Measurements from ENCODE around the gene EGFLAM. TPM values are rescaled to one million over a fixed set of nuclear protein-coding genes. Genes with fewer than 3 reads are reported as not detected.

EGFLAM gene
- total and polyA plus RNA-seq, 2 experiments from 2014 or later, result 0.24 to 1.9 TPM

DNA sequence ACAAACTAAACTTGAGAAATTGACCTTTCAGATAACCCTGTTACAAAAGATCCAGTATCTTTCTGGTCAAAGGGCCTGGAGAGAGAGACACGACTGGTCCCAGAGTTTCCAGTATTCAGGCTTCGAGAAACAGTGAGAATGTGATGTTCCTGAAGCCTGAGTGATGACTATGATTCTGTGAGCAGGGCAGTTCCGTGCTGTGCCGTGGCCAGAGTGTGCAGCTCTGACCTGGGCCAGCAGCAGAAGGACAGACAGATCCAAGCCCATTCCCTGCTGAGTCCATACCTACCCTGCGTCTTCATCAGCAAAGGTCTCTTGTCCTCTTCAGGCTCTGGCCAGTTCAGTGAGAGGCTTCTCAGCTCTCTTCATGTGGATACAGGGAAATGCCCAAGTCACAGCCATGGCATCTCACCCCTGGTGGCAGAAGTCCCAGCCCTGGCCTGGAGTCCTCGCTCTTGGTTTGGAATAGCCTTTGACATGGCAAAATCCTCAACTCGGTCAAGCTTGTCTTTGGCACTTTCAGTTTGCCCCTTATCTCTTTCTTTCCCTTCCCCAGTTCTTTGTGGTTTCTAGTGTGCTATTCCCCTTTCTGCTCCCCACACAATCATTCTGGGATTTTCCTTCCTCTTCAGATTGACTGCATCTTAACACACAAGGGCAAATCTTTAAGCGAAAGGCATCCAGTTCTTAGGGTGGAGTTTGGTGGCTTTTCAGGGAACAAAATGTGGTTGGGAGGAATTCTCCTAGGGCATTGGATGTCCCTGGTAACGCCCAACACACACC, 190.4 kb downstream of the EGFLAM start (continued):
- no peak for TF ChIP-seq EZH2phosphoT487 (IDR thresholded peaks at IDR 0.05; ENCODE audit: unreplicated experiment)
- no peak for TF ChIP-seq POLR2AphosphoS5 (IDR thresholded peaks at IDR 0.05; ENCODE audit: low read depth)
- TF ChIP-seq, protein P1, sequence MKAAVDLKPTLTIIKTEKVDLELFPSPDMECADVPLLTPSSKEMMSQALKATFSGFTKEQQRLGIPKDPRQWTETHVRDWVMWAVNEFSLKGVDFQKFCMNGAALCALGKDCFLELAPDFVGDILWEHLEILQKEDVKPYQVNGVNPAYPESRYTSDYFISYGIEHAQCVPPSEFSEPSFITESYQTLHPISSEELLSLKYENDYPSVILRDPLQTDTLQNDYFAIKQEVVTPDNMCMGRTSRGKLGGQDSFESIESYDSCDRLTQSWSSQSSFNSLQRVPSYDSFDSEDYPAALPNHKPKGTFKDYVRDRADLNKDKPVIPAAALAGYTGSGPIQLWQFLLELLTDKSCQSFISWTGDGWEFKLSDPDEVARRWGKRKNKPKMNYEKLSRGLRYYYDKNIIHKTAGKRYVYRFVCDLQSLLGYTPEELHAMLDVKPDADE (IDR thresholded peaks at IDR 0.05), result no peak
- no peak for TF ChIP-seq NANOG (IDR thresholded peaks at IDR 0.05; ENCODE audit: borderline replicate concordance)
- no peak for TF ChIP-seq ZNF114 (CRISPR knock-in tag; IDR thresholded peaks at IDR 0.05)

DNA sequence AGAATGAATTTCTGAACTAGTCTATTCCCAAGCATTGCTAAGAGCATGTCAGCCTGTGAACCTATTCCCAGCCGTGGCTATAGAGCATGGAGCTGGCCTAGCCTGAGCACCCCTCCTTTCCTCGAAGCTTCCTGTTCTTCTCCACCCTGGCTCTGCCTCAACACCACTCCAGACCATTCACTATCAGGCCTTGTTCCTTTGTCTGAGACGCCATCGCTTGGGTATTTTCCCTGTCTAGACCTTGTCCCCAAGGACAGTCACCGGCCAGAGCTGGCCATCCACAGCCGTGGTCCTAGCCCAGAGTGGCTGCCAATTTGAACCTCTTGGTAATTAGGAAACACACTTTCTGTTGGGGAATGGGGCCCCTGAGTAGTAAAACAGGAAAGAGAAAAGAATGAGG, 192.3 kb downstream of the EGFLAM start:
- no peak for DNase-seq (ENCODE audit: low spot score)
- Mint-ChIP-seq H3K27ac (no peak overlapping the region), H3K9me3 (no peaks in the 10 kb centered on the region; the same call in 2 of the 3 replicates)
- TF ChIP-seq EZH2 (IDR thresholded peaks at IDR 0.05; ENCODE audit: low read depth, unreplicated experiment), result no peak
- no peak for TF ChIP-seq NANOG (IDR thresholded peaks at IDR 0.05; ENCODE audit: borderline replicate concordance)
- TF ChIP-seq, protein P1 (IDR thresholded peaks at IDR 0.05), result no peak
- TF ChIP-seq EZH2phosphoT487 (IDR thresholded peaks at IDR 0.05; ENCODE audit: unreplicated experiment), result no peak
- TF ChIP-seq, protein P2, sequence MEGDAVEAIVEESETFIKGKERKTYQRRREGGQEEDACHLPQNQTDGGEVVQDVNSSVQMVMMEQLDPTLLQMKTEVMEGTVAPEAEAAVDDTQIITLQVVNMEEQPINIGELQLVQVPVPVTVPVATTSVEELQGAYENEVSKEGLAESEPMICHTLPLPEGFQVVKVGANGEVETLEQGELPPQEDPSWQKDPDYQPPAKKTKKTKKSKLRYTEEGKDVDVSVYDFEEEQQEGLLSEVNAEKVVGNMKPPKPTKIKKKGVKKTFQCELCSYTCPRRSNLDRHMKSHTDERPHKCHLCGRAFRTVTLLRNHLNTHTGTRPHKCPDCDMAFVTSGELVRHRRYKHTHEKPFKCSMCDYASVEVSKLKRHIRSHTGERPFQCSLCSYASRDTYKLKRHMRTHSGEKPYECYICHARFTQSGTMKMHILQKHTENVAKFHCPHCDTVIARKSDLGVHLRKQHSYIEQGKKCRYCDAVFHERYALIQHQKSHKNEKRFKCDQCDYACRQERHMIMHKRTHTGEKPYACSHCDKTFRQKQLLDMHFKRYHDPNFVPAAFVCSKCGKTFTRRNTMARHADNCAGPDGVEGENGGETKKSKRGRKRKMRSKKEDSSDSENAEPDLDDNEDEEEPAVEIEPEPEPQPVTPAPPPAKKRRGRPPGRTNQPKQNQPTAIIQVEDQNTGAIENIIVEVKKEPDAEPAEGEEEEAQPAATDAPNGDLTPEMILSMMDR (conservative IDR thresholded peaks at IDR 0.05; ENCODE audit: low read depth in 2 of 2), result no peak
- TF ChIP-seq, protein P3, sequence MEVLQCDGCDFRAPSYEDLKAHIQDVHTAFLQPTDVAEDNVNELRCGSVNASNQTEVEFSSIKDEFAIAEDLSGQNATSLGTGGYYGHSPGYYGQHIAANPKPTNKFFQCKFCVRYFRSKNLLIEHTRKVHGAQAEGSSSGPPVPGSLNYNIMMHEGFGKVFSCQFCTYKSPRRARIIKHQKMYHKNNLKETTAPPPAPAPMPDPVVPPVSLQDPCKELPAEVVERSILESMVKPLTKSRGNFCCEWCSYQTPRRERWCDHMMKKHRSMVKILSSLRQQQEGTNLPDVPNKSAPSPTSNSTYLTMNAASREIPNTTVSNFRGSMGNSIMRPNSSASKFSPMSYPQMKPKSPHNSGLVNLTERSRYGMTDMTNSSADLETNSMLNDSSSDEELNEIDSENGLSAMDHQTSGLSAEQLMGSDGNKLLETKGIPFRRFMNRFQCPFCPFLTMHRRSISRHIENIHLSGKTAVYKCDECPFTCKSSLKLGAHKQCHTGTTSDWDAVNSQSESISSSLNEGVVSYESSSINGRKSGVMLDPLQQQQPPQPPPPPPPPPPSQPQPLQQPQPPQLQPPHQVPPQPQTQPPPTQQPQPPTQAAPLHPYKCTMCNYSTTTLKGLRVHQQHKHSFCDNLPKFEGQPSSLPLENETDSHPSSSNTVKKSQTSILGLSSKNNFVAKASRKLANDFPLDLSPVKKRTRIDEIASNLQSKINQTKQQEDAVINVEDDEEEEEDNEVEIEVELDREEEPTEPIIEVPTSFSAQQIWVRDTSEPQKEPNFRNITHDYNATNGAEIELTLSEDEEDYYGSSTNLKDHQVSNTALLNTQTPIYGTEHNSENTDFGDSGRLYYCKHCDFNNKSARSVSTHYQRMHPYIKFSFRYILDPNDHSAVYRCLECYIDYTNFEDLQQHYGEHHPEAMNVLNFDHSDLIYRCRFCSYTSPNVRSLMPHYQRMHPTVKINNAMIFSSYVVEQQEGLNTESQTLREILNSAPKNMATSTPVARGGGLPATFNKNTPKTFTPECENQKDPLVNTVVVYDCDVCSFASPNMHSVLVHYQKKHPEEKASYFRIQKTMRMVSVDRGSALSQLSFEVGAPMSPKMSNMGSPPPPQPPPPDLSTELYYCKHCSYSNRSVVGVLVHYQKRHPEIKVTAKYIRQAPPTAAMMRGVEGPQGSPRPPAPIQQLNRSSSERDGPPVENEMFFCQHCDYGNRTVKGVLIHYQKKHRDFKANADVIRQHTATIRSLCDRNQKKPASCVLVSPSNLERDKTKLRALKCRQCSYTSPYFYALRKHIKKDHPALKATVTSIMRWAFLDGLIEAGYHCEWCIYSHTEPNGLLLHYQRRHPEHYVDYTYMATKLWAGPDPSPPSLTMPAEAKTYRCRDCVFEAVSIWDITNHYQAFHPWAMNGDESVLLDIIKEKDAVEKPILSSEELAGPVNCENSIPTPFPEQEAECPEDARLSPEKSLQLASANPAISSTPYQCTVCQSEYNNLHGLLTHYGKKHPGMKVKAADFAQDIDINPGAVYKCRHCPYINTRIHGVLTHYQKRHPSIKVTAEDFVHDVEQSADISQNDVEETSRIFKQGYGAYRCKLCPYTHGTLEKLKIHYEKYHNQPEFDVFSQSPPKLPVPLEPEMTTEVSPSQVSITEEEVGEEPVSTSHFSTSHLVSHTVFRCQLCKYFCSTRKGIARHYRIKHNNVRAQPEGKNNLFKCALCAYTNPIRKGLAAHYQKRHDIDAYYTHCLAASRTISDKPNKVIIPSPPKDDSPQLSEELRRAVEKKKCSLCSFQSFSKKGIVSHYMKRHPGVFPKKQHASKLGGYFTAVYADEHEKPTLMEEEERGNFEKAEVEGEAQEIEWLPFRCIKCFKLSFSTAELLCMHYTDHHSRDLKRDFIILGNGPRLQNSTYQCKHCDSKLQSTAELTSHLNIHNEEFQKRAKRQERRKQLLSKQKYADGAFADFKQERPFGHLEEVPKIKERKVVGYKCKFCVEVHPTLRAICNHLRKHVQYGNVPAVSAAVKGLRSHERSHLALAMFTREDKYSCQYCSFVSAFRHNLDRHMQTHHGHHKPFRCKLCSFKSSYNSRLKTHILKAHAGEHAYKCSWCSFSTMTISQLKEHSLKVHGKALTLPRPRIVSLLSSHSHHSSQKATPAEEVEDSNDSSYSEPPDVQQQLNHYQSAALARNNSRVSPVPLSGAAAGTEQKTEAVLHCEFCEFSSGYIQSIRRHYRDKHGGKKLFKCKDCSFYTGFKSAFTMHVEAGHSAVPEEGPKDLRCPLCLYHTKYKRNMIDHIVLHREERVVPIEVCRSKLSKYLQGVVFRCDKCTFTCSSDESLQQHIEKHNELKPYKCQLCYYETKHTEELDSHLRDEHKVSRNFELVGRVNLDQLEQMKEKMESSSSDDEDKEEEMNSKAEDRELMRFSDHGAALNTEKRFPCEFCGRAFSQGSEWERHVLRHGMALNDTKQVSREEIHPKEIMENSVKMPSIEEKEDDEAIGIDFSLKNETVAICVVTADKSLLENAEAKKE (CRISPR knock-in tag; IDR thresholded peaks at IDR 0.05), result no peak
- TF ChIP-seq ZNF114 (CRISPR knock-in tag; IDR thresholded peaks at IDR 0.05), result no peak
- no peak for TF ChIP-seq STAT1 (IDR thresholded peaks at IDR 0.05; ENCODE audit: unreplicated experiment)
- TF ChIP-seq CREB1 (CRISPR knock-in tag; IDR thresholded peaks at IDR 0.05; ENCODE audit: low read depth), result no peak

More for the DNA sequence above, 192.3 kb downstream of the EGFLAM start:
- no peak overlapping the region for H2AFZ ChIP-seq
- H3K36me3 ChIP-seq (ENCODE audit: insufficient read depth), result no peaks in the 10 kb centered on the region
- Mint-ChIP-seq H3K27me3 (ENCODE audit: insufficient read depth, low read depth, poor library complexity) (peaks cover 6% of the 10 kb centered on the region), H3K4me3 (no peak overlapping the region), H3K4me1 (no peaks in the 10 kb centered on the region), H3K36me3 (ENCODE audit: low read depth) (no peaks in the 10 kb centered on the region)
- no peaks in the 10 kb centered on the region for H3K27me3 ChIP-seq (ENCODE audit: insufficient read depth)
- no peaks in the 10 kb centered on the region for H3K9me2 ChIP-seq (ENCODE audit: insufficient read depth)
- H3K27ac ChIP-seq (ENCODE audit: low read depth), result no peak overlapping the region
- no peaks in the 10 kb centered on the region for H3F3A ChIP-seq (replicated peaks; ENCODE audit: low read depth)
- H3K4me2 ChIP-seq, result no peak overlapping the region
- H4K20me1 ChIP-seq (replicated peaks; ENCODE audit: insufficient read depth), result no peaks in the 10 kb centered on the region
- no peak overlapping the region for H3K4me3 ChIP-seq
- ATAC-seq, result no peak
- H3K4me1 ChIP-seq (ENCODE audit: insufficient read depth), result no peaks in the 10 kb centered on the region
- H3K79me2 ChIP-seq (replicated peaks; ENCODE audit: insufficient read depth), result no peaks in the 10 kb centered on the region

Measured in GM23338 (cell line).